Measurements from ENCODE around the gene MRPS11. TPM values are rescaled to one million over a fixed set of nuclear protein-coding genes. Genes with fewer than 3 reads are reported as not detected.

MRPS11 gene
- total RNA-seq, 1 donor from 2014 or later: 75.6 TPM

- Histone ChIP-seq H3K4me3 (no peak overlapping the region), H3K4me1 (peaks cover 31% of the 10 kb centered on the region), H3K36me3 (peaks cover 42% of the 10 kb centered on the region), H3K27me3 (ENCODE audit: low read depth) (no peaks in the 10 kb centered on the region), H3K9me3 (replicated peaks) (no peaks in the 10 kb centered on the region), H3K27ac (replicated peaks) (peak overlapping the region; percentile 13)
- no peak for TF ChIP-seq CTCF (IDR thresholded peaks at IDR 0.05; ENCODE audit: borderline replicate concordance)
- no peak for DNase-seq
- intact Hi-C loops (cut with micrococcal nuclease): loop anchor here (5.0 kb wide), 1 partner anchor 133 kb away; no protein-coding TSS in a partner anchor
These were observed 11.7 kb downstream of the MRPS11 start for GRCh38 chr15:88479169-88479568.

GRCh38 chr15:88480981-88481380 is 13.5 kb downstream of the MRPS11 start:
- intact Hi-C loops (cut with micrococcal nuclease): no loop called here
- Histone ChIP-seq H3K4me1 (peaks cover 38% of the 10 kb centered on the region), H3K36me3 (peaks cover 25% of the 10 kb centered on the region), H3K27ac (replicated peaks) (no peak overlapping the region), H3K9me3 (replicated peaks) (no peaks in the 10 kb centered on the region), H3K4me3 (no peak overlapping the region), H3K27me3 (ENCODE audit: low read depth) (no peaks in the 10 kb centered on the region)
- DNase-seq: no peak
- TF ChIP-seq CTCF (IDR thresholded peaks at IDR 0.05; ENCODE audit: borderline replicate concordance): no peak

- Histone ChIP-seq H3K27ac (replicated peaks) (no peak overlapping the region), H3K36me3 (peaks cover 15% of the 10 kb centered on the region), H3K9me3 (replicated peaks) (no peaks in the 10 kb centered on the region), H3K4me3 (no peak overlapping the region), H3K27me3 (ENCODE audit: low read depth) (no peaks in the 10 kb centered on the region), H3K4me1 (peaks cover 27% of the 10 kb centered on the region)
- intact Hi-C loops (cut with micrococcal nuclease): no loop called here
- DNase-seq: no peak
- no peak for TF ChIP-seq CTCF (IDR thresholded peaks at IDR 0.05; ENCODE audit: borderline replicate concordance)
These were observed 14.8 kb downstream of the MRPS11 start for GRCh38 chr15:88482263-88482662.

- DNase-seq: no peak
- H3K9me3 ChIP-seq (replicated peaks): no peaks in the 10 kb centered on the region
- intact Hi-C loops (cut with micrococcal nuclease): no loop called here
- peaks cover 21% of the 10 kb centered on the region for H3K4me1 ChIP-seq
- no peaks in the 10 kb centered on the region for H3K27me3 ChIP-seq (ENCODE audit: low read depth)
- H3K4me3 ChIP-seq: no peak overlapping the region
- peaks cover 4% of the 10 kb centered on the region for H3K36me3 ChIP-seq
- H3K27ac ChIP-seq (replicated peaks): no peak overlapping the region
- no peak for TF ChIP-seq CTCF (IDR thresholded peaks at IDR 0.05; ENCODE audit: borderline replicate concordance)
These were observed 17.3 kb downstream of the MRPS11 start for GRCh38 chr15:88484682-88485331.

- no peak for TF ChIP-seq CTCF (IDR thresholded peaks at IDR 0.05; ENCODE audit: borderline replicate concordance)
- Histone ChIP-seq H3K4me3 (no peak overlapping the region), H3K4me1 (peaks cover 7% of the 10 kb centered on the region), H3K36me3 (peaks cover 4% of the 10 kb centered on the region), H3K9me3 (replicated peaks) (no peaks in the 10 kb centered on the region), H3K27ac (replicated peaks) (no peak overlapping the region), H3K27me3 (ENCODE audit: low read depth) (no peaks in the 10 kb centered on the region)
- intact Hi-C loops (cut with micrococcal nuclease): no loop called here
- DNase-seq: no peak
These were observed 19.8 kb downstream of the MRPS11 start for GRCh38 chr15:88487178-88487795.

Data from left ventricle myocardium inferior (tissue), 1 donor.